Mesendoderm (in vitro differentiated cells): Measurements from ENCODE around the gene PICALM.
A peak's percentile ranks its signal among the peaks of the same experiment; 100 is the strongest.
"Not testable (repeated sequence)": the region's sequence is repeated elsewhere in the genome, so short reads cannot be mapped to it uniquely, and the experiment has no call there.

ENCODE experiments used
- DNase-seq: peaks from one replicate; pipeline ENCODE4 v3.0.0; 2013
- H2AK5ac ChIP-seq: 2 replicates; pipeline ENCODE4 v1.6.1; 2013; ENCODE audit warnings: low read length, inconsistent platforms
- H2BK120ac ChIP-seq: 2 replicates; pipeline ENCODE4 v1.6.1; 2013; ENCODE audit warnings: low read depth, mild to moderate bottlenecking, low read length, moderate library complexity, mixed read lengths
- H2BK15ac ChIP-seq: replicated peaks from 2 replicates; pipeline ENCODE4 v1.6.1; 2013; ENCODE audit warnings: low read depth, mild to moderate bottlenecking, moderate library complexity
- H2BK5ac ChIP-seq: 2 replicates; pipeline ENCODE4 v1.6.1; 2013; ENCODE audit warnings: low read length, inconsistent platforms
- H3K18ac ChIP-seq: 2 replicates; pipeline ENCODE4 v1.6.1; 2013; ENCODE audit warnings: mild to moderate bottlenecking, low read length, mixed read lengths
- H3K23ac ChIP-seq: one replicate; pipeline ENCODE4 v1.6.1; 2013; ENCODE audit warnings: low read length
- H3K27ac ChIP-seq: 2 replicates; pipeline ENCODE4 v1.5.1; 2013; ENCODE audit warnings: low read depth, mild to moderate bottlenecking, inconsistent platforms, low read length, moderate library complexity
- H3K27me3 ChIP-seq: 2 replicates; pipeline ENCODE4 v1.6.1; 2013; ENCODE audit warnings: low read length, control low read depth, mild to moderate bottlenecking, inconsistent platforms; ENCODE audit not compliant: insufficient read depth, poor library complexity
- H3K36me3 ChIP-seq: 2 replicates; pipeline ENCODE4 v1.6.1; 2013; ENCODE audit warnings: low read length, inconsistent platforms; ENCODE audit not compliant: control insufficient read depth, insufficient read depth
- H3K4ac ChIP-seq: one replicate; pipeline ENCODE4 v1.6.1; 2013; ENCODE audit warnings: low read depth, mild to moderate bottlenecking, low read length, moderate library complexity
- H3K4me1 ChIP-seq: 2 replicates; pipeline ENCODE4 v1.6.1; 2013; ENCODE audit warnings: low read depth, low read length, inconsistent platforms; ENCODE audit not compliant: control insufficient read depth
- H3K4me2 ChIP-seq: 2 replicates; pipeline ENCODE4 v1.6.1; 2013; ENCODE audit warnings: low read length
- H3K4me3 ChIP-seq: 2 replicates; pipeline ENCODE4 v1.5.1; 2013; ENCODE audit warnings: mild to moderate bottlenecking, low read length
- H3K56ac ChIP-seq: one replicate; pipeline ENCODE4 v1.6.1; 2013; ENCODE audit warnings: low read length
- H3K79me1 ChIP-seq: 2 replicates; pipeline ENCODE4 v1.6.1; 2013; ENCODE audit warnings: low read length, inconsistent platforms
- H3K79me2 ChIP-seq: 2 replicates; pipeline ENCODE4 v1.6.1; 2013; ENCODE audit warnings: mild to moderate bottlenecking, low read length; ENCODE audit not compliant: control insufficient read depth, insufficient read depth
- H3K9ac ChIP-seq: 2 replicates; pipeline ENCODE4 v1.6.1; 2013; ENCODE audit warnings: low read length, inconsistent platforms
- H4K5ac ChIP-seq: one replicate; pipeline ENCODE4 v1.6.1; 2013; ENCODE audit warnings: low read length
- H4K8ac ChIP-seq: one replicate; pipeline ENCODE4 v1.6.1; 2013; ENCODE audit warnings: low read depth, mild to moderate bottlenecking, control low read depth, low read length, moderate library complexity
- WGBS: extraction: QIAGEN DNeasy Blood & Tissue Kit; methylation state at CpG from one replicate; pipeline ENCODE4 v1.1.7; 2013; ENCODE audit warnings: low lambda C conversion rate, missing lambda C conversion rate; ENCODE audit not compliant: insufficient coverage; ENCODE audit errors: extremely low coverage; 5-methylcytosine and 5-hydroxymethylcytosine counted together

The PICALM gene

GRCh38 chr11:85955531-85955930, 113.4 kb downstream of the PICALM start:
- Histone ChIP-seq H3K4me1 (no peaks in the 10 kb centered on the region), H3K4me2 (no peak overlapping the region), H2BK15ac (no peak overlapping the region), H3K36me3 (no peaks in the 10 kb centered on the region), H3K9ac (no peak overlapping the region), H3K27ac (no peak overlapping the region), H3K4ac (no peak overlapping the region), H2BK5ac (no peak overlapping the region), H3K27me3 (no peaks in the 10 kb centered on the region), H2BK120ac (no peak overlapping the region), H4K5ac (no peak overlapping the region), H3K23ac (no peak overlapping the region), H2AK5ac (no peak overlapping the region), H3K4me3 (no peak overlapping the region), H3K18ac (no peak overlapping the region), H3K56ac (no peak overlapping the region), H3K79me2 (no peaks in the 10 kb centered on the region), H4K8ac (no peak overlapping the region), H3K79me1 (no peaks in the 10 kb centered on the region)
- peak; percentile 92 for DNase-seq
- WGBS, result no CpG with 5 or more reads among the region's 1 CpG

GRCh38 chr11:85953491-85954143, 115.3 kb downstream of the PICALM start:
- Histone ChIP-seq H3K4me2 (no peak overlapping the region), H3K18ac (no peak overlapping the region), H2AK5ac (no peak overlapping the region), H3K56ac (no peak overlapping the region), H3K79me1 (no peaks in the 10 kb centered on the region), H3K4me1 (no peaks in the 10 kb centered on the region), H2BK120ac (no peak overlapping the region), H3K79me2 (no peaks in the 10 kb centered on the region), H3K23ac (no peak overlapping the region), H4K8ac (no peak overlapping the region), H3K4ac (no peak overlapping the region), H3K27ac (no peak overlapping the region), H3K27me3 (no peaks in the 10 kb centered on the region), H2BK5ac (no peak overlapping the region), H4K5ac (no peak overlapping the region), H2BK15ac (no peak overlapping the region), H3K4me3 (no peak overlapping the region), H3K9ac (no peak overlapping the region), H3K36me3 (no peaks in the 10 kb centered on the region)
- no peak for DNase-seq
- WGBS, result no CpG with 5 or more reads among the region's 2 CpGs

DNA sequence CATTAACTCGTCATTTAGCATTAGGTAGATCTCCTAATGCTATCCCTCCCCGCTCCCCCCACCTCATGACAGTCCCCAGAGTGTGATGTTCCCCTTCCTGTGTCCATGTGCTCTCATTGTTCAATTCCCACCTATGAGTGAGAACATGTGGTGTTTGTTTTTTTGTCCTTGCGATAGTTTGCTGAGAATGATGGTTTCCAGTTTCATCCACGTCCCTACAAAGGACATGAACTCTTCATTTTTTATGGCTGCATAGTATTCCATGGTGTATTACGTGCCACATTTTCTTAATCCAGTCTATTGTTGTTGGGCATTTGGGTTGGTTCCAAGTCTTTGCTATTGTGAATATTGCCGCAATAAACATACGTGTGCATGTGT, 116.8 kb downstream of the PICALM start:
- WGBS, result no CpG with 5 or more reads among the region's 7 CpGs

DNA sequence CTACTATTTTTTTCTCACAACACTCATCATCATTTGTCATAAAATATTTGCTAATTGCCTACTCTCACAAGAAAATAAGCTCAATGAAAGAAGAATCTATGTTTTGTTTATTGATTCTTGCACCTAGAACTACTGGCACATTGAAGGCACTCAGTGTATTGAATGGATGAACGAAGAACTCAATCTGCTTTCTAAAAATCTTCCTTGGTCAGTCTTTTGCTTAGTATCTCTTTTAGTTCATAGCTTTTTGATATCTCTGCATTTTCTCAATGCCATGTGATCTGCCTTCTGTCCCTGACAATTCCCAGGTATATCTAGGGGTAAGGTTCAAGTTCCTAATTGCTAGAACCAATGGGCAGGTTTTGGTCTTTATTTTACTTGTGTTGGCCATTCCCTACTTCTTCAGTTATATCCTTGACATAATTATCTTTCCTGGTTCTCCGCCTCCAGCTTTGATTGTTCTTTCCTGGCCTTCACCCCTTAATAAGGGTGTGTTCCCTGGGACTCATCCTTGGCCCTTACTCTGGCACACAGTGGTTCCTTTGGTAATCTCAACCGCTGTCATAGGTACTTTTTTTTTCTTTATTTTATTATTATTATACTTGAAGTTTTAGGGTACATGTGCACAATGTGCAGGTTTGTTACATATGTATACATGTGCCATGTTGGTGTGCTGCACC, 117.3 kb downstream of the PICALM start:
- no peaks in the 10 kb centered on the region for H3K36me3 ChIP-seq
- DNase-seq, result no peak
- H3K4me1 ChIP-seq, result no peaks in the 10 kb centered on the region
- no peak overlapping the region for H3K23ac ChIP-seq
- no peak overlapping the region for H4K8ac ChIP-seq
- no peaks in the 10 kb centered on the region for H3K79me1 ChIP-seq
- H3K79me2 ChIP-seq, result no peaks in the 10 kb centered on the region
- H2BK15ac ChIP-seq, result no peak overlapping the region
- no peaks in the 10 kb centered on the region for H3K27me3 ChIP-seq
- H3K4me2 ChIP-seq, result no peak overlapping the region
- H3K9ac ChIP-seq, result no peak overlapping the region
- H3K18ac ChIP-seq, result no peak overlapping the region
- no peak overlapping the region for H2BK5ac ChIP-seq
- no peak overlapping the region for H3K4me3 ChIP-seq
- no peak overlapping the region for H3K4ac ChIP-seq
- H2BK120ac ChIP-seq, result no peak overlapping the region
- H3K27ac ChIP-seq, result no peak overlapping the region
- H3K56ac ChIP-seq, result no peak overlapping the region
- WGBS, result no CpG with 5 or more reads among the region's 3 CpGs
- H2AK5ac ChIP-seq, result no peak overlapping the region
- no peak overlapping the region for H4K5ac ChIP-seq

More for the DNA sequence above, 116.8 kb downstream of the PICALM start:
- not testable (repeated sequence) for H3K79me2 ChIP-seq, H4K5ac ChIP-seq, H4K8ac ChIP-seq, H3K4ac ChIP-seq, H3K79me1 ChIP-seq, H3K4me2 ChIP-seq, DNase-seq, H2AK5ac ChIP-seq, H3K23ac ChIP-seq, H3K4me3 ChIP-seq, H3K27me3 ChIP-seq, H3K56ac ChIP-seq, H3K9ac ChIP-seq, H2BK120ac ChIP-seq, H3K27ac ChIP-seq, H3K4me1 ChIP-seq, H3K36me3 ChIP-seq, H3K18ac ChIP-seq, H2BK5ac ChIP-seq, H2BK15ac ChIP-seq

- H2BK5ac ChIP-seq, result no peak overlapping the region
- H3K4me2 ChIP-seq, result no peak overlapping the region
- H3K23ac ChIP-seq, result no peak overlapping the region
- H2AK5ac ChIP-seq, result no peak overlapping the region
- H4K8ac ChIP-seq, result no peak overlapping the region
- H3K27me3 ChIP-seq, result no peaks in the 10 kb centered on the region
- H4K5ac ChIP-seq, result no peak overlapping the region
- H3K79me1 ChIP-seq, result no peaks in the 10 kb centered on the region
- no peak overlapping the region for H3K56ac ChIP-seq
- no peak overlapping the region for H3K4ac ChIP-seq
- H2BK120ac ChIP-seq, result no peak overlapping the region
- no peak overlapping the region for H3K18ac ChIP-seq
- DNase-seq, result no peak
- H3K4me1 ChIP-seq, result no peaks in the 10 kb centered on the region
- no peak overlapping the region for H2BK15ac ChIP-seq
- no peak overlapping the region for H3K4me3 ChIP-seq
- no peaks in the 10 kb centered on the region for H3K79me2 ChIP-seq
- H3K27ac ChIP-seq, result no peak overlapping the region
- no peaks in the 10 kb centered on the region for H3K36me3 ChIP-seq
- no CpG with 5 or more reads among the region's 4 CpGs for WGBS
- H3K9ac ChIP-seq, result no peak overlapping the region
These were observed 117.9 kb downstream of the PICALM start for GRCh38 chr11:85951049-85951405.
